WTC11 (cell line): ENCODE data around the gene RABGEF1. TPM values are rescaled to one million over a fixed set of nuclear protein-coding genes. Genes with fewer than 3 reads are reported as not detected.

Source experiments
- ATAC-seq: fragments of 200-7000 bp; cut with Tn5 transposase; 2 replicates; pipeline ENCODE4 v1.10.0; 2021; ENCODE audit warnings: mild to moderate bottlenecking, moderate library complexity
- CTCF ChIA-PET: fragments of 300-600 bp; sonication (Branson Sonifier 250); formaldehyde crosslinking; loops from one replicate; lab custom pipeline; 2021; ENCODE audit warnings: antibody characterized with exemption; lab: Charles Lee
- POLR2A ChIA-PET: fragments of 350-600 bp; sonication (Branson Sonifier 250); formaldehyde crosslinking; loops from one replicate; lab custom pipeline; 2021; ENCODE audit warnings: antibody characterized with exemption; lab: Charles Lee
- DNase-seq: peaks from one replicate; pipeline ENCODE4 v3.0.0; 2021; ENCODE audit warnings: low spot score
- H3K27ac Mint-ChIP-seq: 2 replicates; pipeline ENCODE4 v1.8.0; 2021; ENCODE audit warnings: mixed read lengths
- H3K27me3 Mint-ChIP-seq: 2 replicates; pipeline ENCODE4 v1.8.0; 2021; ENCODE audit warnings: low read depth, mild to moderate bottlenecking, moderate library complexity, mixed read lengths
- H3K36me3 Mint-ChIP-seq: 2 replicates; pipeline ENCODE4 v1.8.0; 2021; ENCODE audit warnings: mixed read lengths
- H3K4me1 Mint-ChIP-seq: 2 replicates; pipeline ENCODE4 v1.8.0; 2022; ENCODE audit warnings: mixed read lengths
- H3K4me3 Mint-ChIP-seq: 2 replicates; pipeline ENCODE4 v1.8.0; 2021; ENCODE audit warnings: mild to moderate bottlenecking, moderate library complexity, mixed read lengths
- H3K9me3 Mint-ChIP-seq: 2 replicates; pipeline ENCODE4 v1.8.0; 2021; ENCODE audit warnings: mixed read lengths
- CREM ChIP-seq: sonication (generic); formaldehyde crosslinking; IDR thresholded peaks from 2 replicates; pipeline ENCODE4 v1.8.1; 2022; ENCODE audit warnings: mild to moderate bottlenecking, missing genetic modification reagents, moderate library complexity
- E2F1 ChIP-seq: sonication (generic); formaldehyde crosslinking; IDR thresholded peaks from 2 replicates; pipeline ENCODE4 v1.8.0; 2022; ENCODE audit warnings: mild to moderate bottlenecking, missing genetic modification reagents
- ELF4 ChIP-seq: sonication (generic); formaldehyde crosslinking; IDR thresholded peaks from 2 replicates; pipeline ENCODE4 v1.8.1; 2022; ENCODE audit warnings: low read depth, mild to moderate bottlenecking, moderate library complexity, missing genetic modification reagents
- ERG ChIP-seq: fragments of 250-450 bp; sonication (Bioruptor Pico); IDR thresholded peaks from 2 replicates; pipeline ENCODE4 v1.8.0; 2021; ENCODE audit warnings: mild to moderate bottlenecking
- GTF2I ChIP-seq: fragments of 250-450 bp; sonication (Bioruptor Pico); conservative IDR thresholded peaks from 2 replicates; pipeline ENCODE4 v1.4.0; 2021; ENCODE audit warnings: mild to moderate bottlenecking
- MAX ChIP-seq: sonication (generic); formaldehyde crosslinking; IDR thresholded peaks from 2 replicates; pipeline ENCODE4 v1.8.0; 2022; ENCODE audit warnings: mild to moderate bottlenecking, missing genetic modification reagents
- MLX ChIP-seq: sonication (generic); formaldehyde crosslinking; IDR thresholded peaks from 2 replicates; pipeline ENCODE4 v1.8.1; 2023; ENCODE audit warnings: mild to moderate bottlenecking, missing genetic modification reagents, moderate library complexity
- NFE2L1 ChIP-seq: sonication (generic); formaldehyde crosslinking; IDR thresholded peaks from 2 replicates; pipeline ENCODE4 v1.8.1; 2023; ENCODE audit warnings: missing genetic modification reagents
- SMAD4 ChIP-seq: sonication (generic); formaldehyde crosslinking; IDR thresholded peaks from 2 replicates; pipeline ENCODE4 v1.8.0; 2022; ENCODE audit warnings: mild to moderate bottlenecking, missing genetic modification reagents
- TCF7 ChIP-seq: sonication (generic); formaldehyde crosslinking; IDR thresholded peaks from 2 replicates; pipeline ENCODE4 v1.8.0; 2022; ENCODE audit warnings: mild to moderate bottlenecking, low read depth, missing genetic modification reagents, moderate library complexity
- ZBTB21 ChIP-seq: sonication (generic); formaldehyde crosslinking; IDR thresholded peaks from 2 replicates; pipeline ENCODE4 v1.8.1; 2023; ENCODE audit warnings: mild to moderate bottlenecking, missing genetic modification reagents, borderline replicate concordance
- ZNF281 ChIP-seq: sonication (generic); formaldehyde crosslinking; IDR thresholded peaks from 2 replicates; pipeline ENCODE4 v1.8.0; 2023; ENCODE audit warnings: mild to moderate bottlenecking, missing genetic modification reagents
- ZNF396 ChIP-seq: fragments of 250-450 bp; sonication (Bioruptor Pico); IDR thresholded peaks from 2 replicates; pipeline ENCODE4 v1.8.0; 2021; ENCODE audit warnings: mild to moderate bottlenecking, moderate library complexity, borderline replicate concordance
- ZNF416 ChIP-seq: fragments of 250-450 bp; sonication (Bioruptor Pico); IDR thresholded peaks from 2 replicates; pipeline ENCODE4 v1.9.0; 2021; ENCODE audit warnings: mild to moderate bottlenecking, inconsistent platforms
- total RNA-seq: library from RNA; stranded (reverse); gene quantifications from 3 replicates; pipeline ENCODE4 v1.2.3, GENCODE V29; 2021
- TF ChIP-seq, protein P1 (sequence below): fragments of 250-450 bp; sonication (Bioruptor Pico); IDR thresholded peaks from 2 replicates; pipeline ENCODE4 v1.9.0; 2021; ENCODE audit warnings: mild to moderate bottlenecking
- TF ChIP-seq, protein P2 (sequence below): sonication (generic); formaldehyde crosslinking; IDR thresholded peaks from 2 replicates; pipeline ENCODE4 v1.8.1; 2022; ENCODE audit warnings: low read depth, mild to moderate bottlenecking, moderate library complexity, missing genetic modification reagents, borderline replicate concordance
- TF ChIP-seq, protein P3 (sequence below): fragments of 200-600 bp; IDR thresholded peaks from 2 replicates; pipeline ENCODE4 v1.8.0; 2022; ENCODE audit warnings: antibody characterized with exemption

The RABGEF1 gene
- total RNA-seq, 1 experiment from 2014 or later = 18.1 TPM

- Mint-ChIP-seq H3K36me3 (no peaks in the 10 kb centered on the region), H3K4me1 (no peaks in the 10 kb centered on the region), H3K27ac (no peak overlapping the region), H3K4me3 (no peak overlapping the region), H3K9me3 (0 out of 2 replicates have a peak, but pooled peaks cover 3% of the 10 kb centered on the region), H3K27me3 (no peaks in the 10 kb centered on the region)
- ChIA-PET POLR2A (interaction anchor here (0.6 kb wide), 1 partner anchor 20 kb away, joined by 4 read pairs; no protein-coding TSS in a partner anchor), CTCF (no interaction called here)
- no peak for TF ChIP-seq NFE2L1 (CRISPR knock-in tag)
- TF ChIP-seq MLX (CRISPR knock-in tag) = no peak
- TF ChIP-seq ZNF281 (CRISPR knock-in tag) = no peak
- TF ChIP-seq, protein P1, sequence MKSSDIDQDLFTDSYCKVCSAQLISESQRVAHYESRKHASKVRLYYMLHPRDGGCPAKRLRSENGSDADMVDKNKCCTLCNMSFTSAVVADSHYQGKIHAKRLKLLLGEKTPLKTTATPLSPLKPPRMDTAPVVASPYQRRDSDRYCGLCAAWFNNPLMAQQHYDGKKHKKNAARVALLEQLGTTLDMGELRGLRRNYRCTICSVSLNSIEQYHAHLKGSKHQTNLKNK = no peak
- no peak for TF ChIP-seq TCF7 (CRISPR knock-in tag)
- no peak for TF ChIP-seq ZBTB21
- TF ChIP-seq, protein P2, sequence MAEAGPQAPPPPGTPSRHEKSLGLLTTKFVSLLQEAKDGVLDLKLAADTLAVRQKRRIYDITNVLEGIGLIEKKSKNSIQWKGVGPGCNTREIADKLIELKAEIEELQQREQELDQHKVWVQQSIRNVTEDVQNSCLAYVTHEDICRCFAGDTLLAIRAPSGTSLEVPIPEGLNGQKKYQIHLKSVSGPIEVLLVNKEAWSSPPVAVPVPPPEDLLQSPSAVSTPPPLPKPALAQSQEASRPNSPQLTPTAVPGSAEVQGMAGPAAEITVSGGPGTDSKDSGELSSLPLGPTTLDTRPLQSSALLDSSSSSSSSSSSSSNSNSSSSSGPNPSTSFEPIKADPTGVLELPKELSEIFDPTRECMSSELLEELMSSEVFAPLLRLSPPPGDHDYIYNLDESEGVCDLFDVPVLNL (CRISPR knock-in tag) = no peak
- no peak for TF ChIP-seq ERG (CRISPR knock-in tag)
- TF ChIP-seq ZNF416 (CRISPR knock-in tag) = no peak
- no peak for TF ChIP-seq MAX (CRISPR knock-in tag)
- TF ChIP-seq ELF4 (CRISPR knock-in tag) = no peak
- no peak for TF ChIP-seq E2F1 (CRISPR knock-in tag)
- TF ChIP-seq SMAD4 (CRISPR knock-in tag) = no peak
- TF ChIP-seq, protein P3, sequence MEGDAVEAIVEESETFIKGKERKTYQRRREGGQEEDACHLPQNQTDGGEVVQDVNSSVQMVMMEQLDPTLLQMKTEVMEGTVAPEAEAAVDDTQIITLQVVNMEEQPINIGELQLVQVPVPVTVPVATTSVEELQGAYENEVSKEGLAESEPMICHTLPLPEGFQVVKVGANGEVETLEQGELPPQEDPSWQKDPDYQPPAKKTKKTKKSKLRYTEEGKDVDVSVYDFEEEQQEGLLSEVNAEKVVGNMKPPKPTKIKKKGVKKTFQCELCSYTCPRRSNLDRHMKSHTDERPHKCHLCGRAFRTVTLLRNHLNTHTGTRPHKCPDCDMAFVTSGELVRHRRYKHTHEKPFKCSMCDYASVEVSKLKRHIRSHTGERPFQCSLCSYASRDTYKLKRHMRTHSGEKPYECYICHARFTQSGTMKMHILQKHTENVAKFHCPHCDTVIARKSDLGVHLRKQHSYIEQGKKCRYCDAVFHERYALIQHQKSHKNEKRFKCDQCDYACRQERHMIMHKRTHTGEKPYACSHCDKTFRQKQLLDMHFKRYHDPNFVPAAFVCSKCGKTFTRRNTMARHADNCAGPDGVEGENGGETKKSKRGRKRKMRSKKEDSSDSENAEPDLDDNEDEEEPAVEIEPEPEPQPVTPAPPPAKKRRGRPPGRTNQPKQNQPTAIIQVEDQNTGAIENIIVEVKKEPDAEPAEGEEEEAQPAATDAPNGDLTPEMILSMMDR = no peak
- no peak for TF ChIP-seq ZNF396 (CRISPR knock-in tag)
- TF ChIP-seq GTF2I (CRISPR knock-in tag) = no peak
- no peak for TF ChIP-seq CREM
- DNase-seq (no peak), ATAC-seq (no peak)
These were observed 92.2 kb downstream of the RABGEF1 start for GRCh38 chr7:66832531-66833351.
